CD4-positive, alpha-beta T cell treated with Interleukin-12 subunit alpha and Interleukin-12 subunit beta, for 1 hour (primary cell): ENCODE measurements around the gene ULK4.
"Not testable (repeated sequence)": the region's sequence is repeated elsewhere in the genome, so short reads cannot be mapped to it uniquely, and the experiment has no call there.

Source experiments
- DNase-seq: peaks from one replicate; pipeline ENCODE4 v3.0.0-alpha.2; 2020

Gene ULK4

GRCh38 chr3:41478278-41478677 lies 483.6 kb downstream of the ULK4 start:
- DNase-seq: no peak

- no peak for DNase-seq
Observed at GRCh38 chr3:41477399-41478014, 484.4 kb downstream of the ULK4 start.

GRCh38 chr3:41469083-41469482 lies 492.8 kb downstream of the ULK4 start:
- no peak for DNase-seq

GRCh38 chr3:41467481-41467880 lies 494.4 kb downstream of the ULK4 start:
- DNase-seq: no peak

GRCh38 chr3:41464858-41465257 lies 497.0 kb downstream of the ULK4 start:
- DNase-seq: no peak

- DNase-seq: no peak
Observed at GRCh38 chr3:41464401-41464800, 497.5 kb downstream of the ULK4 start.

GRCh38 chr3:41462103-41462691 lies 499.7 kb downstream of the ULK4 start:
- no peak for DNase-seq

- no peak for DNase-seq
Observed at GRCh38 chr3:41460736-41461135, 501.2 kb downstream of the ULK4 start.

GRCh38 chr3:41457176-41457575 lies 504.7 kb downstream of the ULK4 start:
- no peak for DNase-seq

- no peak for DNase-seq
Observed at GRCh38 chr3:41456162-41456561, 505.7 kb downstream of the ULK4 start.

GRCh38 chr3:41453618-41454017 lies 508.3 kb downstream of the ULK4 start:
- not testable (repeated sequence) for DNase-seq

GRCh38 chr3:41450416-41451231 lies 511.3 kb downstream of the ULK4 start:
- no peak for DNase-seq

GRCh38 chr3:41448396-41448795 lies 513.5 kb downstream of the ULK4 start:
- DNase-seq: no peak

- no peak for DNase-seq
Observed at GRCh38 chr3:41447701-41448100, 514.2 kb downstream of the ULK4 start.

- DNase-seq: not testable (repeated sequence)
Observed at GRCh38 chr3:41446316-41446715, 515.6 kb downstream of the ULK4 start.

GRCh38 chr3:41441568-41441967 lies 520.3 kb downstream of the ULK4 start:
- DNase-seq: no peak

GRCh38 chr3:41441139-41441538 lies 520.8 kb downstream of the ULK4 start:
- DNase-seq: no peak

GRCh38 chr3:41436983-41437382 lies 524.9 kb downstream of the ULK4 start:
- DNase-seq: no peak

GRCh38 chr3:41434781-41435180 lies 527.1 kb downstream of the ULK4 start:
- DNase-seq: no peak

- no peak for DNase-seq
Observed at GRCh38 chr3:41431386-41431785, 530.5 kb downstream of the ULK4 start.

- no peak for DNase-seq
Observed at GRCh38 chr3:41430886-41431285, 531.0 kb downstream of the ULK4 start.

GRCh38 chr3:41430391-41430790 lies 531.5 kb downstream of the ULK4 start:
- DNase-seq: no peak

- no peak for DNase-seq
Observed at GRCh38 chr3:41426485-41426884, 535.4 kb downstream of the ULK4 start.
